ENCODE results near the gene PCF11.

GRCh38 chr11:83119216-83119615 is 37.7 kb upstream of the PCF11 start:
- TF ChIP-seq POLR2AphosphoS5 (IDR thresholded peaks at IDR 0.05; ENCODE audit: low read depth, low read length) (no peak), POLR2A (IDR thresholded peaks at IDR 0.05; ENCODE audit: borderline replicate concordance, extremely low read depth, insufficient read depth, insufficient read length) (no peak), CTCF (IDR thresholded peaks at IDR 0.05 in 2 of 3, conservative IDR thresholded peaks at IDR 0.05 in 1 of 3; ENCODE audit: borderline replicate concordance in 1 of 3, insufficient read depth in 1 of 3, low read depth in 2 of 3, low read length in 2 of 3) (no peak), SP1 (IDR thresholded peaks at IDR 0.05; ENCODE audit: low read depth) (no peak), CBX3 (IDR thresholded peaks at IDR 0.05; ENCODE audit: low read depth) (no peak), TCF7L2 (IDR thresholded peaks at IDR 0.05; ENCODE audit: borderline replicate concordance, extremely low read depth, insufficient read depth, insufficient read length) (no peak), EZH2 (IDR thresholded peaks at IDR 0.05) (no peak), EZH2phosphoT487 (IDR thresholded peaks at IDR 0.05; ENCODE audit: borderline replicate concordance) (no peak)
- TF ChIP-seq, protein P1, sequence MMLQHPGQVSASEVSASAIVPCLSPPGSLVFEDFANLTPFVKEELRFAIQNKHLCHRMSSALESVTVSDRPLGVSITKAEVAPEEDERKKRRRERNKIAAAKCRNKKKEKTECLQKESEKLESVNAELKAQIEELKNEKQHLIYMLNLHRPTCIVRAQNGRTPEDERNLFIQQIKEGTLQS (IDR thresholded peaks at IDR 0.05): no peak
- TF ChIP-seq, protein P2, sequence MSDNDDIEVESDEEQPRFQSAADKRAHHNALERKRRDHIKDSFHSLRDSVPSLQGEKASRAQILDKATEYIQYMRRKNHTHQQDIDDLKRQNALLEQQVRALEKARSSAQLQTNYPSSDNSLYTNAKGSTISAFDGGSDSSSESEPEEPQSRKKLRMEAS (IDR thresholded peaks at IDR 0.05): no peak

Data from HCT116 (cell line).